Stimulated activated CD4-positive, alpha-beta T cell treated with anti-CD3 and anti-CD28 coated beads, Interleukin-4, amount 100 ng/mL, for 4 hours (primary cell): ENCODE data around the gene CREB3L4.

ENCODE experiments used
- DNase-seq, 2 experiments: peaks; one replicate each; pipeline ENCODE4 v3.0.0-alpha.2; 2020

CREB3L4 gene

GRCh38 chr1:153938996-153939395, 28.7 kb upstream of the CREB3L4 start:
- no peak for DNase-seq

- DNase-seq = no peak
These were observed 28.2 kb upstream of the CREB3L4 start for GRCh38 chr1:153939476-153939875.

GRCh38 chr1:153940756-153941155, 26.9 kb upstream of the CREB3L4 start:
- no peak for DNase-seq

GRCh38 chr1:153941826-153942725, 25.6 kb upstream of the CREB3L4 start:
- no peak for DNase-seq

GRCh38 chr1:153942766-153943549, 24.7 kb upstream of the CREB3L4 start:
- DNase-seq = no peak

GRCh38 chr1:153944005-153944826, 23.5 kb upstream of the CREB3L4 start:
- DNase-seq = no peak

GRCh38 chr1:153944827-153945117, 22.9 kb upstream of the CREB3L4 start:
- no peak for DNase-seq

GRCh38 chr1:153945131-153945794, 22.4 kb upstream of the CREB3L4 start:
- peak; percentile 62 to 75 for DNase-seq

GRCh38 chr1:153945795-153946621, 21.7 kb upstream of the CREB3L4 start:
- DNase-seq = peak; percentile 64 to 65

- peak; percentile 70 to 75 for DNase-seq
These were observed 21.0 kb upstream of the CREB3L4 start, which contains the start of gene DENND4B for GRCh38 chr1:153946622-153947241. Gene DENND4B, minus strand, starts transcription at chr1:153946718. Its CDS starts 2,344 bp downstream, at chr1:153944374.

GRCh38 chr1:153951183-153951582, 16.5 kb upstream of the CREB3L4 start:
- no peak for DNase-seq

GRCh38 chr1:153951801-153952200, 15.9 kb upstream of the CREB3L4 start:
- no peak for DNase-seq

- no peak for DNase-seq
These were observed 13.8 kb upstream of the CREB3L4 start for GRCh38 chr1:153953859-153954365.

GRCh38 chr1:153954826-153955225, 12.9 kb upstream of the CREB3L4 start:
- DNase-seq = no peak

- DNase-seq = no peak
These were observed 10.5 kb upstream of the CREB3L4 start for GRCh38 chr1:153956997-153957715.

GRCh38 chr1:153957744-153958110, 10.0 kb upstream of the CREB3L4 start:
- DNase-seq = peak; percentile 23 to 26

GRCh38 chr1:153958111-153958960, 9.4 kb upstream of the CREB3L4 start, which contains the start of gene CRTC2:
Gene CRTC2, minus strand, starts transcription at chr1:153958612. Its CDS starts 115 bp downstream, at chr1:153958497.
- DNase-seq = peak; percentile 93 to 97

GRCh38 chr1:153958961-153959260, 8.8 kb upstream of the CREB3L4 start:
- no peak for DNase-seq

GRCh38 chr1:153959454-153959853, 8.2 kb upstream of the CREB3L4 start:
- DNase-seq = no peak
